ENCODE results near the gene ULBP1.
"Not testable (repeated sequence)": the region's sequence is repeated elsewhere in the genome, so short reads cannot be mapped to it uniquely, and the experiment has no call there.

Gene ULBP1

GRCh38 chr6:150006961-150007464 lies 43.3 kb downstream of the ULBP1 start:
- peak; percentile 26 for DNase-seq

GRCh38 chr6:150008588-150008987 lies 44.8 kb downstream of the ULBP1 start:
- DNase-seq, result no peak

GRCh38 chr6:150012846-150013784 lies 49.4 kb downstream of the ULBP1 start:
- DNase-seq, result not testable (repeated sequence)

- not testable (repeated sequence) for DNase-seq
These were observed 50.3 kb downstream of the ULBP1 start for GRCh38 chr6:150013785-150014622.

GRCh38 chr6:150014623-150015280 lies 51.0 kb downstream of the ULBP1 start:
- DNase-seq, result not testable (repeated sequence)

- DNase-seq, result not testable (repeated sequence)
These were observed 51.7 kb downstream of the ULBP1 start for GRCh38 chr6:150015281-150016001.

GRCh38 chr6:150016324-150017185 lies 52.8 kb downstream of the ULBP1 start:
- DNase-seq, result peak; percentile 89

GRCh38 chr6:150017186-150017521 lies 53.4 kb downstream of the ULBP1 start:
- DNase-seq, result not testable (repeated sequence)

- DNase-seq, result no peak
These were observed 55.3 kb downstream of the ULBP1 start for GRCh38 chr6:150018846-150019580.

GRCh38 chr6:150021870-150022269 lies 58.1 kb downstream of the ULBP1 start:
- DNase-seq, result not testable (repeated sequence)
